Daoy (cell line): ENCODE data around the gene LYSMD1. TPM values are rescaled to one million over a fixed set of nuclear protein-coding genes. Genes with fewer than 3 reads are reported as not detected.

Experiments used
- DNase-seq: peaks from one replicate; pipeline ENCODE4 v3.0.0-alpha.2; 2015; ENCODE audit warnings: low read depth
- total RNA-seq: library from RNA; depleted of rRNA; stranded (reverse); fragments of >200 nt; shearing (Covaris generic); gene quantifications from 2 replicates; pipeline ENCODE4 v1.2.3, GENCODE V29; 2014; rRNA removed

LYSMD1 gene
- total RNA-seq, 1 experiment from 2014 or later = 13.4 TPM

DNA sequence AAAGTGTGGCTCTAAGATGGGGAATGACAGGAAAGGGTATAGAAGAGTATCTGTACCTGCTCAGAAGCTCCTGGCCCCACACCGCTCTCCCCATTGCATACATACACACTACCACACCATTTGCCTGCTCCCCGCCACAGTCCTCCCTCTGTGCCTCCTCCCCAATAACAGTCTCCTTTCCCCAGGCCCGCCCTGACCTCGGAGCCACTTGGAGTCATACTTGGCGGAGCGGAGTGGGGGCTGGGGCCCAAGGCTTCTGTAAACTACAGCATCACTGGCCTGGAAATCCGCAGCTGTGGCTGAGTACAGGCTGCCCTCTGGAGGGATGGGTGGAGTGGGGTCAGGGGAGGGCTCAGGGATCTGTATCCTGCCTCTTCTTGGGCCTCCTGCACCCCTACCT lies 27.9 kb downstream of the LYSMD1 start:
- no peak for DNase-seq

DNA sequence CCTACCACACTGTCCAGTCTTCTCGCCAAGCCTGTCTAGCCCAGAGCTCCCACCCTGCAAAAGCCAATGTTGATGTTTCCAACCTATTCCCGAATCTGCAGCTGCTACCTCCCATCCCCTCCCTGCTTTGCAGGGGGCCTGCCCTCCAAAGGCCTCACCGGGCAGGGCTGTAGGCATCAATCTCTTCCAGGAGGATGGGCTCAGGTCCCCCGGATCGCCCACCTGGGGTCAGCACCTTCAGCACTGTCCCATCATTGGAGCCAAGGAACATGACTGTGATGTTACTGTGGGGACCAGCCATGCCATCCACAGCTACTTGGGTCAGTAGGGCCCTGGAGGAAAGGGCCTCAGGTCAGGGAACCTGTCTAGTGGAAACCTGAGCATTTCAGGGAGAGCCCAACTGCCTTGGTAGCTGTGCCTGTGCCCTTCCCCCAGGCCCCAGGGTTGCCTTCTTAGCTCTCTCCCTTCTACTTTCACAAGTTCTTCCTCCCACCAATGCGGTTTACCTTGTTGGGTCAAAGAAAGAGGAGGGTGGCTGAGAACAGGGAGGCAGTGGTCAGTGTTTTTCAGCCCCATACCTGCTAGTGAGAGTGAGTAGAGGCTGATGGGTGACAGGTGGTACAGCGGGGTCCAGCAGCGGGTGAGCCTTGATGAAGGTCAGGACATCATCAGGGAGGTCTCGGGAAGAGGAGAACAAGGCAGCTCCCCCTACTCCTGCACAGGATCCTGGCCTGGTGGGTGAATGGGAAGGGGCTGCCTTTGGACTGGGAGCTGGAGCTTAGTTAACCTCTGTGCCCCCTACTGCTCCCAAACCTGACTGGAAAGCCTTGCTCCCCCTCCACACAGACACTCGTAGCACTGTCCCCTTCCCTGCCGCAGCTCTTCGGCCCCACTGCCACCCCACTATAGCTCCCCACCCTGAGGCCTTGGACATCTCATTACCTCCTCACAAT lies 30.0 kb downstream of the LYSMD1 start:
- DNase-seq = no peak

DNA sequence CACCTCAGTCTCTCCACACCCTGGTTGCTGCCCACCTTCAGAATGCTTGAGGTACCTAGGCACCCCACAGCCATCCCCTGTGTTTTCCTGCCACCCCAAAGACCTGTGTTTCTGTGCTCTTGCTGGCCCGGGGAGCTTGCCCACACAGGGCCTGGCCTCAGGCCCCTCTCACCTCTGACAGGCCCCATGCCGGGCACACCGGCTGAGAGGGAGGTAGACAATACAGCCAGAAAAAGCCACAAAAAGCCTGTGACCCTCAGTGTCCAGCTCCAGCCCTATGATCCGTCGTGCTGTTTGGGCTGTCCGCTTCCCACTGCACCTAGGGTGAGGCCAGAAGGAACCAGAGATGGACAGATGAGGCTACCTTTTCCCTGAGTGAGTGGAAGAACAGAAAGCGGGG lies 30.7 kb downstream of the LYSMD1 start:
- no peak for DNase-seq

DNA sequence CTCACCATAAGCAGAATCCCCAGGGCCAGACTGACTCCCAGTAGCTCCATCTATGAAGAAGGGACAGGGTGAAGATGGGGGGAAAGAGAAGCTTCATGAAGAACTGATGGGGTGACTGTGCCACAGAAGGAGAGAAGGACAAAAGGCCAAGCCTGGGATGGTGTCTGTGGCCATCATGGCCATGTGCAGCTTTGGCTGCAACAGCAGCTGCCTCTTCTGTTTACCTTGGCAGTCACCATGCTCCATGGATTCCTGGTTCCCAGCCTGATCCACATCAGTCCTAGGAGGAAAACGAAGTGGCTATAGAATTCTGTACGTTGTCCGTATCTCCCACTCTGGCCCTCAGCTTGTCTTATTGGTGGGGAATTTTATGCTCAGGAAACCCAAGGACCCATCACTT lies 31.3 kb downstream of the LYSMD1 start:
- DNase-seq = no peak

DNA sequence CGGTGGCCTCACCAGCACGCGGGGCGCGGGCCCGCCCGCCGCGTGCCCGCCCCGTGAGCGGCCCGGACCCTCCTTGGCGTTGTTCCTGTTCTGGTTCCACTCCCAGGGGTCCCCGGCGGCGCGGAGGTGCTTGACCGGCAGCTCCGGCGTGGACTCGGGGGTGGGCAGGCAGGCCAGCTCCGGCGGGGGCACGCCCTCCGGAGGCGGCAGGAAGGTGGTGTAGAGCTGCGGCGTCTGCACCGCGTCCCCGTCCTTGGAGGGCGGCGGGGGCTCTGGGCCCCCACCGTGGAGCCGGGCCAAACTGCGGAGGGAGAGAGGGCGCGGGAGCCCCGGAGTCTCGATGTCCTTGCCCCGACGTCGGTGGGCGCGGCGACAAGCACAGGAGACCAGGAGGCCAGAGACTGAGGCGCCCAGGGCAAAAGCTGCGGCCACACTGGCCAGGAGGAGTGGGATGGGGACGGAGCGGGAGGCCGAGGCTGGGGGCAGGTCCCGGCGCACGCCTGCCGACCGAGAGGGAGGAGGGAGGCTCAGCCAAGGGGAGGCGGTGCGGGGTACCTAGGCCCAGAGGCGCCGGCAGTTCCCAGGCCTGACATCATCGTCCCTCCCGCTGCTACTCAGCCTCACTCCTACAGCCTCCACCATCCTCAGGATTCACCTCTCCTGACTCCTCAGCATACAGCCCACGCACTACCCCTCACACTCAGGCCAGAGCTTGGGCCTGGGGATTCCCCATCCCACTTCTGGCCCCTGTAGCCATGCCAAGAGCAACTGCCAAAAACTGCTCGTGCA lies 32.5 kb downstream of the LYSMD1 start:
- no peak for DNase-seq

DNA sequence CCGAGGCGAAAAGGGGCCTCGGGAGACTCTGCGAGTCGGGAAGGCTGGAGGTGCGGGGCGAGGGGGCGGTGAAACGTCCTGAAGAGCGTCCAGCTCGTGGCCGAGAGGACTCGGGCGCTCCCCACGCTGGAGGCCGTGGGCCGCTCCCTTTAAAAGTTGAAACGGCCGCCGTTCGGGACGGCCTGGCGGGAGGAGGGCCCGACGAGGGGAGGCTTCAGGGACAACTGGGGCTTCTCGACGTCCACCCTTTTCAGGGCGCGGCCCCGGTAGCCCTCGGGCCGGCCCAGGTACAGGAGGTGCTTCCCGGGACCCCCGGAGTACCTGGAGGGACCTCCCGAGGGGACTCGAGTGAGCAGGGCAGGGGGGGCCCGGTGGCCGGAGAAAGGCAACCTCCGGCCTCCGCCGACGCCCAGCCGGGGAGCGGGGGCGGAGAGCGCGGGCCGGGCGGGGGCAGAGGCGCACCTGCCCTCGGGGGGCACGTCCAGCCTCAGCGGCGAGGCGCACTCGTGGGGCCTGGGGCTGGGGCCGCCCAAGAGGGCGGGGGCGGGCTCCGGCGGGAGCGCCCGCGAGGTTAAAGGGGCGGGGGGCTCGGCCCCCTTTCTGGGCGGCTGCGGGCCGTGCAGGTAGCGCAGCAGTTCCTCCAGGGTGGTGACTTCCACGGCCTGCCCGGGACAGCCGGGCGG lies 33.2 kb downstream of the LYSMD1 start:
- DNase-seq = no peak

DNA sequence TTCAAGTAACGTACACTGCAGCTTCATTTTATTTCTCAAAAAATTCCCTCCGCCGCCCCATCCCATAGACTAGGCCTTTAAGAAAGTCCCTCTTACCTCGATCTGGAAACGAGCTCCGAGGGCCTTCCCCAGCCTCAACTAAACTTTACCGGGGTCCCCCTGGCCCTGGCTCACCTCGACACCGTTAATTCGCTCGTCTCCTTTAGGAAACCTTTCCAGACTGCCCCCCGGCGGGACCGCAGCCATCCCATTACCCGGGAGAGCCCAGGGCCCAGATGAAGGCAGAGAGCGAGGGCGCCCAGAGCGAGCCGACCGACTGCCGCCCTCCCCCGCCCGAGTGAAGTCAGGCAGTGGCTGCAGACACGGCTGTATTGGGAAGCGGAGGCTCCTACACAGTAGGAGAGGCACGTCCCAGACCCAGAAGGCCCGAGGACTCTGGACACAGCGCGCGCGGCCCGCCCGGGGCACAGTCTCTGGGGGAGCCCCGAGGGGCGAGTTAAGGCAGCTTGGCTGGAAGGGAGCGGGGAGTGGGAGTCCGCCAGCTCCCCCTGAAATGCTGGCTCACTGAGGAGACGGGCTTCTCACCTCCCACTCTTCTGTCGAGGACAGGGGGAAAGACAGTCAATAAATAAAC lies 33.9 kb downstream of the LYSMD1 start:
- DNase-seq = no peak

DNA sequence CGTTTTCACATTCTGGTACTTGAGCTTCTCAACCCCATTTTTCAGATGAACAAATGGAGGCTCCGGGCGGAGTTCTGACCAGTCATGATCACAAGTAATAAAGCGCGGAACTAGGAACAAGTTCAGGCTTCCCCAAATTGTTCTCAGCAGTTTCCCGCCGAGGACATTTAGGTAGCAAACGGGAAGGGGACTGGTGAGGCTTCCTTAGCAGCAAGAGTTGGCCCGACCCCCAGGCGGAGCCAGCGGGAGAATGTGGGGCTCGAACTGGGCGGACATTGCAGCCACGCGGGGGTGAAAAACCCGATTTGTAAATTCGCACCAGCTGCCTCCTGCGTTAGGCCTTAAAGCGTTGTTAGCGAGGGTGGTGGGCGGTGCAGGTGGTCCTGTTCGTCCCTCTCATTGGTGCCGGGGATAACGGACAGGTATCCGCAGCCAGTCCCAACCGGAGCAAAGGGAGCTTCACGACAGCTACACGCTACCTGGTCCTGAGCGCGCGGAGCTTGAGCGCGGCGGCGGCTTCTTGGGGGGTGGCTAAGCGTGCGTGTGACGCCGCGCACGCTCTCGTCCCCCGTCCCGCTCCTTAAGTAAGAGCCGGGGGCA lies 34.6 kb downstream of the LYSMD1 start:
- no peak for DNase-seq

DNA sequence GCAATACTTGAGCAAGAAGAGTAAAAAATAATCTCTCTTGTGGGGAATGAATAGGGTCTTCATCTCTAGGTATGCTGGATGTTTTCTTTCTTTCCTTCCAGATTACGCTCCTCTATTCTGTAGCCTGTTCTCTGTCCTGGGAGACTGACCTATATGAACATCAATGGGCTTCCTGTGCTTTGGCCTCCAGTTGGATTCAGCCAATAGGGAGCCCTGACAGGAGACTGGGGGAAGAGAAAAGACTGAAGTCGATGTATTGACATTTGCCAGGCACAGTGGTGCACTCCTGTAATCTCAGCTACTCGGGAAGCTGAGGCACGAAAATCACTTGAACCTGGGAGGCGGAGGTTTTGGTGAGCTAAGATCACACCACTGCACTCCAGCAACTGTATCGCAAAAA lies 36.9 kb downstream of the LYSMD1 start:
- no peak for DNase-seq

DNA sequence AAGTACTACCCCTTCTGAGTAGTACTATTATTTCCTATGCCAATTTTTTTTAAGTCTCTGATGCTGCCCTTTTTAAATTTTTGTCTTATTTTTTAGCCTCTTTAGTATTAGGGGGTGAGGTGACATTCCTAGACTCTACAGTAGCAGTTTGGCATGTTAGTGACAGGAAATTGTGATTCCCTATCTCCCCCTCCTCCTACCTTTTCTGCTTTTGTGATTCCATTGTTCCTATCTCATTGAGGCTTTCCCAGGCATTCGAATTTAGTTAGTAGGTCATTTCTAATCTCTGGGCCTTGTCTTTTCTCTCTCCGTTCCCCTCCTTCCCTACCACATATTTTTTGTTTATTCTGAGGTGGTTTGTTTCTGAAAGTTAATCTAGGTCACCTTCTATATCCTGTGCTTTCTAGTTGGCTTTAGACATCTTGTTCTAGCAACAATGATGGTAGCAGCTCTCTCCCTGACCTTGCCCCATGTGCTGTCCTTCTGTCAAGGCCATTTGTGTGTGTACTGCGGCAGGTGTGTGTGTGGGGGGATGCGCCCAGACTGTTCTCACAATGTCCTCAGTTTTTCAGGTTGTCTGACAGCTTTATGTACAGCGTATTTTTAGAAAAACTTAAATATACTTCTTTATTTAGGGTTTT lies 40.8 kb downstream of the LYSMD1 start:
- no peak for DNase-seq

DNA sequence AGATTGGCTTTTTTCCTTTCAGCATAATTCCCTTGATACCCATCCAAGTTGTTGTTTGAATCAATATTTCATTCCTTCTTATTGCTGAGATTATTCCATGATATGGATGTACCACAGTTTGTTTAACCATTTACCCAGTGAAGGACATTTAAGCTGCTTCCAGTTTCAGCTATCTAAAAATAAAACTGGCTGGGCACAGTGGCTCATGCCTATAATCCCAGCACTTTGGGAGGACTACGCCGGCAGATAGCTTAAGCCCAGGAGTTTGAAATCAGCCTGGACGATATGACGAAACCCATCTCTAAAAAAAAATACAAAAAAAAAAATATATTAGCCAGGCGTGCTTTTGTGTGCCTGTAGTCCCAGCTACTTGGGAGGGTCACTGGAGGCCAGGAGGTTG lies 51.8 kb downstream of the LYSMD1 start:
- DNase-seq = no peak

Other genes starting within 250 kb of the LYSMD1 start
- gene SETDB1, start 239.5 kb downstream of the LYSMD1 start, total RNA-seq = 37.5 and 60.8 TPM in 2 replicates
- gene CERS2, start 191.1 kb downstream of the LYSMD1 start, total RNA-seq = 74.1 and 105 TPM in 2 replicates
- 0.24 TPM in 1 of 2 replicates, not detected in the other for gene ANXA9, start 183.6 kb downstream of the LYSMD1 start, total RNA-seq
- gene MINDY1, start 159.0 kb downstream of the LYSMD1 start, total RNA-seq = 6.6 and 12.1 TPM in 2 replicates
- gene PRUNE1, start 157.5 kb downstream of the LYSMD1 start, total RNA-seq = 17.4 and 21.3 TPM in 2 replicates
- gene BNIPL, start 129.3 kb downstream of the LYSMD1 start, total RNA-seq = 0.57 and 0.60 TPM in 2 replicates
- 0.80 and 2.4 TPM in 2 replicates for gene C1orf56, start 118.2 kb downstream of the LYSMD1 start, total RNA-seq
- 48.8 and 55.1 TPM in 2 replicates for gene CDC42SE1, start 106.3 kb downstream of the LYSMD1 start, total RNA-seq
- gene MLLT11, start 105.5 kb downstream of the LYSMD1 start, total RNA-seq = 48.4 and 52.7 TPM in 2 replicates
- 3.5 and 4.5 TPM in 2 replicates for gene GABPB2, start 95.1 kb downstream of the LYSMD1 start, total RNA-seq
- gene SEMA6C, start 19.3 kb downstream of the LYSMD1 start, total RNA-seq = 0.40 TPM in 1 of 2 replicates, not detected in the other
- gene TNFAIP8L2, start 9.3 kb downstream of the LYSMD1 start, total RNA-seq = not detected in 2 replicates
- 76.8 and 90.9 TPM in 2 replicates for gene SCNM1, start 242 bp upstream of the LYSMD1 start, total RNA-seq
- gene TMOD4, start 10.1 kb upstream of the LYSMD1 start, total RNA-seq = 0.23 TPM in 1 of 2 replicates, not detected in the other
- 91.0 and 95.0 TPM in 2 replicates for gene VPS72, start 24.3 kb upstream of the LYSMD1 start, total RNA-seq
- 19.6 and 30.9 TPM in 2 replicates for gene PIP5K1A, start 32.6 kb upstream of the LYSMD1 start, total RNA-seq
- gene PSMD4, start 88.8 kb upstream of the LYSMD1 start, total RNA-seq = 412 and 482 TPM in 2 replicates
- 11.4 and 11.9 TPM in 2 replicates for gene ZNF687, start 116.4 kb upstream of the LYSMD1 start, total RNA-seq
- gene PI4KB, start 161.5 kb upstream of the LYSMD1 start, total RNA-seq = 23.0 and 39.6 TPM in 2 replicates
- 39.3 and 48.0 TPM in 2 replicates for gene RFX5, start 181.3 kb upstream of the LYSMD1 start, total RNA-seq
- gene SELENBP1, start 206.8 kb upstream of the LYSMD1 start, total RNA-seq = 0.65 and 1.8 TPM in 2 replicates
- 662 and 883 TPM in 2 replicates for gene PSMB4, start 233.7 kb upstream of the LYSMD1 start, total RNA-seq